Embryonic facial prominence (tissue), 1 donor: Measurements from ENCODE around the gene CHRM5.
"Not testable (repeated sequence)": the region's sequence is repeated elsewhere in the genome, so short reads cannot be mapped to it uniquely, and the experiment has no call there.

Source experiments
- DNase-seq: peaks from one replicate; pipeline ENCODE4 v3.0.0-alpha.2; 2016; ENCODE audit errors: extremely low spot score

Gene CHRM5

DNA sequence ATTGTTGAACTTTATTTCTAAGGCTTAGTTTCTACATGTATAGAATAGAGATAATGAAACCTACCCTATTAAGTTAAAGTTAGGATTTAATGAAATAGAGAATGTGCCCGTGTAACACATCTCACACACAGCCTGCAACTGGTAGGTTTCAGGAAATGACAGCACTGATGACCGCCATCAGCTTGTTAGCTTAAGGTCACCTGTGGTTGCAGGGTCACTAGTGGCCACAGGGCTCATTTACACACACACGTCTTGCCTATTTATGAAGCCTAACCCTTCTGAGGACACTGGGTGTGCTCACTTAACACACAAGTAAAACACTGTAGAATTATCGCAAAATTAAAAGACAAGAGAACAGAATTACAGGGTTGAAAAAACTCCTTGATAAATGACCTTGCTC, 20.1 kb downstream of the CHRM5 start:
- no peak for DNase-seq

DNA sequence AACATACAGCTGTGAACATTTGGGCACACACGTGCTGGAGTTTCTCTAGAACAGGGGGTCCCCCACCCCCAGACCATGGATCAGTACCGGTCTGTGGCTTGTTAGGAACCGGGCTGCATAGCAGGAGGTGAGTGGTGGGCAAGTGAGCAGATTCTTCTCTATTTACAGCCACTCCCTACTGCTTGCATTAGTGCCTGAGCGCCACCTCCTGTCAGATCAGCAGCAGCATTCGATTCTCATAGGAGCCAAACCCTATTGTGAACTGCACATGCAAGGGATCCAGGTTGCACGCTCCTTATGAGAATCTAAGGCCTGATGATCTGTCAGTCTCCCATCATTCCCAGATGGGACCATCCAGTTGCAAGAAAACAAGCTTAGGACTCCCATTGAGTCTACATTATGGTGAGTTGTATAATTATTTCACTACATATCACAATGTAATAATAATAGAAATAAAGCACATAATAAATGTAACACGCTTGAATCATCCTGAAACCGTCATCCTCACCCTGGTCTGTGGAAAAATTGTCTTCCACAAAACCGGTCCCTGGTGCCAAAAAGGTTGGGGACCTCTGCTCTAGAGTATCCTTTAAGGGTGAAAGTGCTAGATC, 25.8 kb downstream of the CHRM5 start:
- DNase-seq, result no peak

DNA sequence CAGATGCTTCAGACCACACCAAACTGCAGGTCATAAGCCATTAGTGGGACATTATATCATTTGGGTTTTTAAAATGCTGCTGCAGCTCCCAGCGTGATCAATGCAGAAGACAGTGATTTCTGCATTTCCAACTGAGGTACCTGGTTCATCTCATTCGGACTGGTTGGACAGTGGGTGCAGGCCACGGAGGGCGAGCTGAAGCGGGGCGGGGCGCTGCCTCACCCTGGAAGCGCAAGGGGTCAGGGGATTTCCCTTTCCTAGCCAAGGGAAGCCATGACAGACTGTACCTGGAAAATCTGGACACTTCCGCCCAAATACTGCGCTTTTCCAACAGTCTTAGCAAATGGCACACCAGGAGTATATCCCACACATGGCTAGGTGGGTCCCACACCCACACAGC, 27.4 kb downstream of the CHRM5 start:
- not testable (repeated sequence) for DNase-seq

- DNase-seq, result no peak
Observed at GRCh38 chr15:34001536-34001935, 33.2 kb downstream of the CHRM5 start.

DNA sequence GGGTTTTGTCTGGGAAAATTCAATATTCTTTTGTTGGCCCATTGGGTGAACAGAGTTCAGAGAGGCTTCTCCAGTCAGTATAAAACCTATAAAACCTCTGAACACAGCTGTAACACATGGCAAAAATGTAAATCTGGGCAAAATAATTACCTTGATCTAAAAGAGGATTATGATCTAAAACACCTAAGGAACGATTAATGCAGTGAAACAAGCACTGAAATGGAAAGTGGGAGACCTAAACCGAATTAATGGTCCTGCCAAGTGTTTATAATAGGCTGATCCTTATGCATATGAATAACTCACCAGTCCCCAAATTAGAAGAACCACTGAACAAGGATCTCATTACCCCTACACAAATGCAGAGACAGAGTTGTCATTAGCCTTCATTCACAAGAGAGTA, 38.1 kb downstream of the CHRM5 start:
- DNase-seq, result no peak

GRCh38 chr15:34009656-34010055, 41.4 kb downstream of the CHRM5 start:
- no peak for DNase-seq

DNA sequence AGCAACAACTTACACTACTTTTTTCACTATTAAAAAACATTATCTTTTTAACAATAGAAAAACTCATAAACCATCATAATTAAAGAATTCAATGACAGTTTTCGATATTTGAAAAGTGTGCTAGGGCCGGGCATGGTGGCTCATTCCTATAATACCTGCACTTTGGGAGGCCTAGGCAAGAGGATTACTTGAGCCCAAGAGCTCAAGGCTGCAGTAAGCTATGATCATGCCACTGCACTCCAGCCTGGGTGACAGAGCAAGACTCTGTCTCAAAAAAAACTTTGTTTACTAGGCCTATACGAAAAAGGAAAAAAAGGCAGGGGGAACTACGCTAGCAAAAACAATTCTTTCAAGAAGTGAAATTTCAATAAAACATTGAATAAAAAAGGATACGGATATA, 42.6 kb downstream of the CHRM5 start:
- no peak for DNase-seq

GRCh38 chr15:34011481-34011880, 43.2 kb downstream of the CHRM5 start:
- DNase-seq, result no peak

GRCh38 chr15:34012461-34013028, 44.2 kb downstream of the CHRM5 start:
- no peak for DNase-seq

DNA sequence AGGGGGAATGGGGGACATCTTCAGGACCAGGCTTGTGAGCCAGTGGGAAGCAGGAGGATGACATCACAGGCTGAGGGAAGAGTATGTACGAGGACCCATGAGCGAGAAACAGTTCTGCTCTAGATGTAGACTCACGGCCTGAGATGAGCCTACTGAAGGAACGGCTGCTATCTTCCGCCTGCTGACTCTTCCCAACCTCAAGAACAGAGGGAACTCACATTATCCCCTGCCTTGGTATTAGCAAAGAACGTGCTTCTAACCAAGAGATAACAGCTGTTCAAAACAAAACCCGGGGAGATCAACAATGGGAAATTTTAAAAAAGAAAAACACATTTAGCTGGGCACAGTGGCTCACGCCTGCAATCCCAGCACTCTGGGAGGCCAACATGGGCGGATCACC, 45.4 kb downstream of the CHRM5 start:
- no peak for DNase-seq

- DNase-seq, result no peak
Observed at GRCh38 chr15:34014556-34014955, 46.3 kb downstream of the CHRM5 start.

DNA sequence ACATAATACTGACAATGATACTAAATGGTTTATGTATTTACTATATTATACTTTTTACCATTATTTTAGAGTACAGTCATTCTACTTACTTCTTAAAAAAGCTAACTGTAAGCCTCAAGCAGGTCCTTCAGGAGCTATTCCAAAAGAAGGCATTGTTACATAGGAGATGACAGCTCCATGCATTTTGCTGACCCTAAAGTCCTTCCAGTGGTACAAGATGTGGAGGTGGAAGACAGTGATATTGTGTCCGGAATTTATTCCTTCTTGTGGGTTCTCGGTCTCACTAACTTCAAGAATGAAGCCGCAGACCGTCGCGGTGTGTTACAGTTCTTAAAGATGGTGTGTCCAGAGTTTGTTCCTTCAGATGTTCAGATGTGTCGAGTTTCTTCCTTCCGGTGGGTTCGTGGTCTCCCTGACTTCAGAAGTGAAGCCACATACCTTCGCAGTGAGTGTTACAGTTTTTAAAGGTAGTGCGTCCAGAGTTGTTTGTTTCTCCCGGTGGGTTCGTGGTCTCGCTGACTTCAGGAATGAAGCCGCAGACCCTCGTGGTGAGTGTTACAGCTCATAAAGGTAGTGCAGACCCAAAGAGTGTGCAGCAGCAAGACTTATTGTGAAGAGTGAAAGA, 49.8 kb downstream of the CHRM5 start:
- DNase-seq, result no peak

DNA sequence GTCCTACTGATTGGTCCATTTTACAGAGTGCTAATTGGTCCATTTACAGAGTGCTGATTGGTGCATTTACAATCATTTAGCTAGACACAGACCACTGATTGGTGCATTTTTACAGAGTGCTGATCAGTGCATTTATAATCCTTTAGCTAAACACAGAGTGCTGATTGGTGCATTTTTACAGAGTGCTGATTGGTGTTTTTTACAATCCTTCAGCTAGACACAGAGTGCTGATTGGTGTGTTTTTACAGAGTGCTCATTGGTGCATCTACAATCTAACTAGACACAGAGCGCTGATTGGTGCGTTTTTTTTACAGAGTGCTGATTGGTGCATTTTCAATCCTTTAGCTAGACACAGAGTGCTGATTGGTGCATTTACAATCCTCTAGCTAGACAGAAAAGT, 50.4 kb downstream of the CHRM5 start:
- not testable (repeated sequence) for DNase-seq

- DNase-seq, result no peak
Observed at GRCh38 chr15:34019369-34019990, 51.2 kb downstream of the CHRM5 start.

DNA sequence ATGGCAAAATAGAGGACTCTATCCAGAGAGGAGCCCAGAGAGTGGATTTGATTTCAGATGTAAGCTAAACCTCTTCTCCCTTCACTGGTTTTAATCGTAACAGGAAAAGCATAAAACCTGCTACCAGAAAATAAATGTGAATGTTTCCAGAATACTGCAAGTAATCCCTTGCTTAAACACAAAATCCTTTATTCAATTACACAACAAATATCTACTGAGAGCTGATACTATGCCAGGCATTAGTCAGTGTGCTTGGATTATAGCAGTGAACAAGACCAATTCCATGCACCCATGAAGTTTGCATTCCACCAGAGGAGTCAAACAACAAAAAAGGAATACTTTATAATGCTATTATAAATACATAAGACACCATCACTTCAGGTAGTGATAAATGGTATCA, 55.6 kb downstream of the CHRM5 start:
- DNase-seq, result no peak

DNA sequence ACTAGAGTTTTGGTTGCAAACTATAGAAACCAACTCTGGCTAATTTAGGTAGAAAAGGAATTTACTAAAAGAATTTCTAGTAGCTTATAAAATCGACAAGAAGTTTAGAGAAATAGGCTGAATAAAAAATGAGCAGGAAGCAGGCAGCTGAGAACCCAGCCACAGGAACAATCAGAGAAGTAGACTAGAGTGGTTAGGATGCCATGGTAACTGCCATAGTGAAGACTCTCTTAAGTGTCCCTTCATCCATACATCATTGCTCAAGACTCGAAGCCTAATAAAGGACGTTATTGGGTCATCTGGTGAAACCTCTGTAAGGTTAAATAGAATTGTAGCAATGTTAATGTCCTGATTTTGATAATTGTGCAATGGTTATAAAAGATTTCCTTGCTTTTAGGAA, 57.0 kb downstream of the CHRM5 start:
- DNase-seq, result no peak

GRCh38 chr15:34027606-34028005, 59.3 kb downstream of the CHRM5 start:
- no peak for DNase-seq

- DNase-seq, result no peak
Observed at GRCh38 chr15:34031987-34032760, 63.9 kb downstream of the CHRM5 start.

DNA sequence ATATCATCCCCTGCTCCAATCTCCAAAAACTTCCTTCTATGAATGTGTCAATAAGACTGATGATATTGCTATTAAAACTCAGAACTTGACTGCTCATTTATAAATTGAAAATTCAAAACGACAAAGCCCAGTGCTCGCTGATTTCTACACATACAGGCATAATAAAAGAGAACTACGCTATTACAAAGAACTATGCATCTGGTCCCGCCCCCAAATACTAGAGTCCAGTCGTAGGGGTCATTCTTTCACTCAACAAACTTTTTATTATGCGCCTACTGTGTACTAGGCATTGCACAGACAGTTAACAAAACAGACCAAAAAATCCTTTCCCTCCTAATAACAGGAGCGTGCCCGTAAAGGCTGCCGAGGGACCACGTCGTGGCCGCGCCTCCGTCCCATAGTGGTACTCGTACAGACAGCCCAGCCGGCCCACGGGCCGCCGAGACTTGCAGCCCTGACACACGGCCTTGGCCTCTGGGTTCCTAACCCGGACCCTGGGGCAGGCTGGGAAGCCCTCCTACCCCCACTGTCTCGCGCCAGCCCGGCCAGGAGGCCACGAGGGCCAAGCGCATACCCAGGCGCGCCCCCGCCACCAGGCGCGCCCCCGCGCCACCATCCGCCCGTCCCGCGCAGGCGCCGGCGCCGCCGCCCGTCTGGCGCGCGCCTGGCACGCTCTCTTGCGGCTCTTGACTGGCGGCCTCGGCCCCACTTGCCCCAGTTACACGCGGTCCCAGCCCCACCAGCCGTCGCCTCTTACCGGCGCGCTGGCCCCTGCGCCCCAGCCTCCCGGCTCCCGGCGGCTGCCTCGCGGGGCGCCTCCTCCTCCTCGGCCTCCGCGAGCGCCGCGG, 70.0 kb downstream of the CHRM5 start:
- DNase-seq, result peak; percentile 25

DNA sequence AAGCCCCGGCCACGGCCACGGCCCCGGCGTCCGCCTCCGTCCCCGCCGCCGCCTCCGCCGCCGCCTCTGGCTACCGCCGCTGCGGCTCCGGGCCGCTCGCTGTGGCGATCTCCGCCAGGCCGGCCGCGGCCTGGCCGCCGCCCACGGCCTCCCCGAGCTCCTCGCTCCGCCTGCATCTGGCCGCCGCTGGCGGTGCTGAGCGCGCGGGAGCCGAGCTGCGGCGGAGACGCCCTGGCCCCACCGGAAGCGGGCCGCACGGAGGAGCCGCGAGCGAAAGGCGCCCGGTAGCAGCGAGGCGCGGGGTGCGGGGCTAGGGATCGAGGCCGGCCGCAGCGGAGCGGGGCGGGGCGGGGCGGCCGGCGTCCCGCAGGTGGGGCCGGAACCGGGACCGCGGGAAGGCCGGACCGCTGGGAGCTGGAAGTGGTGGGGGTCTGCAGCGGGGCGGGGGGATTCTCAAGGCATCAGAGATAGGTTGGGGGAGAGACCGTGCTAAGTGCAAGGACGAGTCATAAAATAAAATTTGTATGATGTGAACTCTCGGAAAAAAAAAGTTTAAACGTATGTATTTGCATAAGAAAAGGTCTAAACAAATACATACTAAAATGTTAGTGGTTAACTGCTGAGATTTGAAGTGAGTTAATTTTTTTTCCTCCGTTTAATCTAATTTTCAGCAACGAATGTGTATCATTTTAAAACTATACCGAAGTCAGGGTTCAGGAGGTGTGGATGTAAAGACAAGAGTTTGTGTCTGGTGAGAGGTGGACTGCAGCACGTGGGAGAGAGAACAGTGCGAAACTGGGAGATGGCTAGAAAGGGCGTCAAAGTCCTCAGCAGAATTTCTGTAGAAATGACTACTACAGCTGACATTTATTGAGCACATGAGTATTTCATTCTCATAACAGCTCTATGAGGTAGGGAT, 70.8 kb downstream of the CHRM5 start, which contains the start of gene AVEN:
AVEN (minus strand) TSS at position 334 of the 919 bp plus-strand sequence; CDS start at position 176, 158 bp downstream.
- DNase-seq, result peak; percentile 16
